HepG2 (cell line): ENCODE measurements around the gene PHF2. TPM values are rescaled to one million over a fixed set of nuclear protein-coding genes. Genes with fewer than 3 reads are reported as not detected.

ENCODE experiments used
- CSRNP1 ChIP-seq: sonication (generic); formaldehyde crosslinking; IDR thresholded peaks from 2 replicates; pipeline ENCODE4 v1.8.1; 2023; ENCODE audit warnings: mild to moderate bottlenecking, missing genetic modification reagents
- EZH2 ChIP-seq: conservative IDR thresholded peaks from 2 replicates; pipeline ENCODE4 v1.6.1; 2012; ENCODE audit warnings: mild to moderate bottlenecking, low read depth, low read length, moderate library complexity
- RXRB ChIP-seq: IDR thresholded peaks from 2 replicates; pipeline ENCODE4 v1.6.1; 2016; ENCODE audit warnings: borderline replicate concordance, missing genetic modification reagents, missing compliant biosample characterization
- TFE3 ChIP-seq: IDR thresholded peaks from 2 replicates; pipeline ENCODE4 v1.6.1; 2016
- ZNF879 ChIP-seq: sonication (generic); formaldehyde crosslinking; IDR thresholded peaks from 2 replicates; pipeline ENCODE4 v1.8.1; 2023; ENCODE audit warnings: missing genetic modification reagents
- polyA plus RNA-seq, 8 experiments: library from polyadenylated mRNA; depleted of rRNA in 3 of 8; stranded (reverse) in 7 of 8; unstranded in 1 of 8; fragments of >200 nt; fragmentation: Illumina TruSeq in 4 of 8; extraction: Trizol in 4 of 8; gene quantifications; 2 replicates each; pipeline versions ENCODE4 v1.2.1 to v1.2.3, GENCODE V29; 2011 to 2016; ENCODE audit warnings: low read depth in 4 of 8, missing spikeins in 1 of 8, mixed read lengths in 1 of 8; ENCODE audit not compliant: insufficient read depth in 1 of 8
- total RNA-seq, 5 experiments: library from RNA; depleted of rRNA; stranded (reverse); fragments of >200 nt; fragmentation: Illumina TruSeq; extraction: Trizol; gene quantifications; 2 replicates each; pipeline ENCODE4 v1.2.3, GENCODE V29; 2016; ENCODE audit warnings: low read depth in 1 of 5
- TF ChIP-seq, protein P1 (sequence below): sonication (generic); formaldehyde crosslinking; conservative IDR thresholded peaks from 2 replicates; pipeline ENCODE4 v1.8.1; 2023; ENCODE audit warnings: missing genetic modification reagents
- TF ChIP-seq, protein P2 (sequence below): sonication (generic); formaldehyde crosslinking; IDR thresholded peaks from 2 replicates; pipeline ENCODE4 v1.5.1; 2020; ENCODE audit warnings: missing genetic modification reagents, mild to moderate bottlenecking, borderline replicate concordance

PHF2 gene
- total and polyA plus RNA-seq, 2 of the 13 experiments (the other 11 are each of a cell fraction or from before 2014, with no cell fraction given): 6.6 to 9.1 TPM

DNA sequence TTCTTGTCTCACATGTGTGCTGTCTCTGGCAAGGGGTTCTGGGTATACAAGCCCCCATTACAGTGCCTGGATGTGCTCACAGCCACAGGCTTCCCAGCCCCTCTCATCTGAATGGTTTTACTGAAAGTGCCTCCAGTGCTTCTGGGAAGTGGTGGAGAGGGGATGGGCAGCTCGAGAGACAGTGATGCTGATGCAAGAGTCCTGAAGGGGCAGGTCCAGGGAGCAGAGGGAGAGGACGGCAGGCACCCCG is 93.5 kb downstream of the PHF2 start (continued):
- no peak for TF ChIP-seq CSRNP1 (CRISPR knock-in tag)
- no peak for TF ChIP-seq RXRB (CRISPR knock-in tag)
- TF ChIP-seq, protein P1, sequence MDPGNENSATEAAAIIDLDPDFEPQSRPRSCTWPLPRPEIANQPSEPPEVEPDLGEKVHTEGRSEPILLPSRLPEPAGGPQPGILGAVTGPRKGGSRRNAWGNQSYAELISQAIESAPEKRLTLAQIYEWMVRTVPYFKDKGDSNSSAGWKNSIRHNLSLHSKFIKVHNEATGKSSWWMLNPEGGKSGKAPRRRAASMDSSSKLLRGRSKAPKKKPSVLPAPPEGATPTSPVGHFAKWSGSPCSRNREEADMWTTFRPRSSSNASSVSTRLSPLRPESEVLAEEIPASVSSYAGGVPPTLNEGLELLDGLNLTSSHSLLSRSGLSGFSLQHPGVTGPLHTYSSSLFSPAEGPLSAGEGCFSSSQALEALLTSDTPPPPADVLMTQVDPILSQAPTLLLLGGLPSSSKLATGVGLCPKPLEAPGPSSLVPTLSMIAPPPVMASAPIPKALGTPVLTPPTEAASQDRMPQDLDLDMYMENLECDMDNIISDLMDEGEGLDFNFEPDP: no peak
- TF ChIP-seq ZNF879 (CRISPR knock-in tag): no peak
- TF ChIP-seq, protein P2, sequence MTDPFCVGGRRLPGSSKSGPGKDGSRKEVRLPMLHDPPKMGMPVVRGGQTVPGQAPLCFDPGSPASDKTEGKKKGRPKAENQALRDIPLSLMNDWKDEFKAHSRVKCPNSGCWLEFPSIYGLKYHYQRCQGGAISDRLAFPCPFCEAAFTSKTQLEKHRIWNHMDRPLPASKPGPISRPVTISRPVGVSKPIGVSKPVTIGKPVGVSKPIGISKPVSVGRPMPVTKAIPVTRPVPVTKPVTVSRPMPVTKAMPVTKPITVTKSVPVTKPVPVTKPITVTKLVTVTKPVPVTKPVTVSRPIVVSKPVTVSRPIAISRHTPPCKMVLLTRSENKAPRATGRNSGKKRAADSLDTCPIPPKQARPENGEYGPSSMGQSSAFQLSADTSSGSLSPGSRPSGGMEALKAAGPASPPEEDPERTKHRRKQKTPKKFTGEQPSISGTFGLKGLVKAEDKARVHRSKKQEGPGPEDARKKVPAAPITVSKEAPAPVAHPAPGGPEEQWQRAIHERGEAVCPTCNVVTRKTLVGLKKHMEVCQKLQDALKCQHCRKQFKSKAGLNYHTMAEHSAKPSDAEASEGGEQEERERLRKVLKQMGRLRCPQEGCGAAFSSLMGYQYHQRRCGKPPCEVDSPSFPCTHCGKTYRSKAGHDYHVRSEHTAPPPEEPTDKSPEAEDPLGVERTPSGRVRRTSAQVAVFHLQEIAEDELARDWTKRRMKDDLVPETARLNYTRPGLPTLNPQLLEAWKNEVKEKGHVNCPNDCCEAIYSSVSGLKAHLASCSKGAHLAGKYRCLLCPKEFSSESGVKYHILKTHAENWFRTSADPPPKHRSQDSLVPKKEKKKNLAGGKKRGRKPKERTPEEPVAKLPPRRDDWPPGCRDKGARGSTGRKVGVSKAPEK (CRISPR knock-in tag): no peak
- TF ChIP-seq TFE3: no peak
- TF ChIP-seq EZH2: no peak
